HG03095 (cell line): ENCODE data around the gene TMEM255B.

Experiments
- ATAC-seq: cut with Tn5 transposase; IDR thresholded peaks from one replicate; pipeline ENCODE4 v1.9.1; 2021; ENCODE audit warnings: moderate library complexity; ENCODE audit not compliant: unreplicated experiment

TMEM255B gene

DNA sequence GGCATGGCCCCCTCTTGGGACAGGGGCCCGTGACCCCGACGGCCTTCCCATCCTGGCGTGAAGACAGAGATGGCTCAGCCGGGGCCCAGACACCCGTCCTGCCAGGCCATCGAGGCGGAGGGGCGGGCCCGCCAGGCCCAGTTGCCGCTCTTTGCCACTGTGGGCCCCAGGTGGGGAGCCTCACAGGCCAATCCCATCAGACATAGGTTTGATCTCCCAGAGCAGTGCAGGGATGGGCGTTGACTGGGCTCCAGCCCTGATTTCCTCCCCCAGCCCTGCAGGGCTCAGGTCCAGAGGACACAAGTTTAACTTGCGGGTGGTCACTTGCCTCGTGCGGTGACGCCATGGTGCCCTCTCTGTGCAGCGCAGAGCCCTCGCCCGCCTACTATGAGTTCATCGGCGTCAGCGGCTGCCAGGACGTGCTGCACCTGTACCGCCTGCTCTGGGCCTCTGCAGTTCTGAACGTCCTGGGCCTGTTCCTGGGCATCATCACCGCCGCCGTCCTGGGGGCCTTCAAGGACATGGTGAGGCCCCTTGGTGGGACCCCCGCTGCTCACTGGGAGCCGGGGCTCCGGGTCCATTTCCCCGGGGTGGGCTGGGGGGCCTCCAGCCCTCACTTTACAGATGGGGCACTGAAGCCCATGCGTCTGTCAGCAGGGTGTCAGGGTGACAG, 42.4 kb downstream of the TMEM255B start:
- no peak for ATAC-seq

DNA sequence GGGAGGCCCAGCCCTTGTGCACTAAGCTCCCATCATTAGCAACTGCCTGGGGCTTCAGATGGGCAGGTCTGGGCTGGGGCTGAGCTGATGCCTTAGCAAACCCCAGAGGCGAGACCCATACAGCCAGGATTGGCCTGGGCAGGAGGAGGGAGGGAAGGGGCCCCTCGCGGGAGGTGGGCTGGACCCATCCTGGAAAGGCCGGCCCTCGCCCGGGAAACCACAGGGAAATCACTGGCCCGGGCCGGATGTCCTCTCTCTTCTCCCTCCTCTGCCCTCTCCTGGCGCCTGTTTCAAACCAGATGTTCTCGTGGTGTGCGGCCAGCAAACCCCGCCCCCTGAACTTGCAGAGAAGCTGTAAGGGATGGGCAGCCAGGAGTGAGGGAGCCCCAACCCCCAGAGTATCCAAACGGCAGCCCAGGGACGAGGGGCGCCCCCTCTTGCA, 43.1 kb downstream of the TMEM255B start:
- no peak for ATAC-seq

DNA sequence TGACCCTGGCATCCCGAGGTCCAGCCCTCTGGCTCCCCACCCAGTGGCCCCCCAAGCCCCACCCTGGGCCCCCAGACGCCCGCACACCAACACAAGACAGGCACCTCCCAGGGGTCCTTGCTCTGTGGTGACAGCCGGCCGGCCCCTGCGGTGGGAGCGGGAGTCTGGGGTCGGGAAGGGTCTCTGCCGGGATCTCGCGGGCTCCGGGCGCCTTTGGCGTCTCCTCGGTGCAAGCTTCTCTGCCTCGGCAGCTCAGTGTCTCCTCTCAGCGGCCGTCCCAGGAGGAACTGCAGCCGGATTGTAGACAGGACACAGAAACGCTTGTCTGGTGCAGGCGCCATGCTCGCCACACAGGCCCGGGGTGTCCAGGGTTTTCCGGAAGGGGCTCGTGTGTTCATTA, 43.7 kb downstream of the TMEM255B start:
- ATAC-seq = no peak

DNA sequence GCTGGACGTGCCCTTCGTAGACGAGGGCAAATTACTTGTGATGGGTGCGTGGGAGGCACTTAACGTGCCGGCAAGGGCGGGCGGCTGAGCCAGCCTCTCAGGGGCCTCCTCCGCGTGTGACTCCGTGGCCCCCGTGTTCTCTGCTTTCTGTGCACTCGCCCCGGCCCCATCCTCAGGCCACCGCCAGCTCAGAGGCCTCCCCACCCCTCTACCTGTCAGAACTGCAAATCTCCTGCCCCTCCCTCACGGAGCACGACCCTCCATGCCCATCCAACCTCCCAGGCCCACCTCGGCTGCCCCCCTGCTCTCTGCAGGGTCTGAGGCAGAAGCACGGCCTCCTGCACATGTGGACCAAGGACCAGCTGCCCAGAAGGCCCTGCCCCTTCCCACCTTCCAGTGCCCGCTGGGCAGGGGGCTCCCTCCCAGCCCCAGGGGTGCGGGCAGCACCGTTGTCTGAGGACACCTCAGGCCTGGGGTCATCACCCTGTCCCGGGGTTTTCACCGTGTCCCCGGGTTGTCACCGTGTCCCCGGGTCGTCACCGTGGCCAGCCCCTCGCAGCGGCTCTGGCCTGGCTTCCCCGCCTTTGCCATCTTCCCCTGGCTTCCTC, 44.5 kb downstream of the TMEM255B start:
- ATAC-seq = no peak

DNA sequence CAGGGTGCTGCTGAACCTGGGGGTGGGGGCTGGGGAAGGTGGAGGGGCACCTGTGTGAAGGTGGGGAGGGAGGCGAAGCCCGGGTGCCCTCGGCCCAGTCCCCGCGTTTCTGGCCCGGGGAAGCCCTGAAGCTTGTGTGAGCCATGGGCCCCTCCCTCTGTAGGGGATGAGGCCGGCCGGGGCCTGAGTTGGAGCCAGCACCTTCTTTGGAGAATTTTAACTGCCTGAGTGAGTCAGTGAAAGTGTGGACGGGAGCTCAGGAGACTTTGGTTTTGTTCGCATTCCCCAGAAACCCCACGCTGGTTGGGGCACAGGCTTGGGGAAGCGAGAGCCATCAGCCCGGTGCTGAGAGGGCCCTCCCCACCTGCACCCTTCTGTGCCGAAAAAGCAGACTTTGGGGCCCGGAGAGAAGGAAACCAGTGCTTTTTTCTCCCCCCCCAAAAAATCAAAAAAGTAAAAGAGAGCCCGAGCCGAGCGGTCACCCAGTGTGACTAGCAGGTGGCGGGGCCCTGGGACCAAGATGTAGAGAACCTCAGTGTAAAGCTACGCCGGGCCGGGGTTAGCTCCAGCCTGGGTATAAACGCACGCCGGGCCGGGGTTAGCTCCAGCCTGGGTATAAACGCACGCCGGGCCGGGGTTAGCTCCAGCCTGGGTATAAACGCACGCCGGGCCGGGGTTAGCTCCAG, 45.1 kb downstream of the TMEM255B start:
- ATAC-seq = no peak

DNA sequence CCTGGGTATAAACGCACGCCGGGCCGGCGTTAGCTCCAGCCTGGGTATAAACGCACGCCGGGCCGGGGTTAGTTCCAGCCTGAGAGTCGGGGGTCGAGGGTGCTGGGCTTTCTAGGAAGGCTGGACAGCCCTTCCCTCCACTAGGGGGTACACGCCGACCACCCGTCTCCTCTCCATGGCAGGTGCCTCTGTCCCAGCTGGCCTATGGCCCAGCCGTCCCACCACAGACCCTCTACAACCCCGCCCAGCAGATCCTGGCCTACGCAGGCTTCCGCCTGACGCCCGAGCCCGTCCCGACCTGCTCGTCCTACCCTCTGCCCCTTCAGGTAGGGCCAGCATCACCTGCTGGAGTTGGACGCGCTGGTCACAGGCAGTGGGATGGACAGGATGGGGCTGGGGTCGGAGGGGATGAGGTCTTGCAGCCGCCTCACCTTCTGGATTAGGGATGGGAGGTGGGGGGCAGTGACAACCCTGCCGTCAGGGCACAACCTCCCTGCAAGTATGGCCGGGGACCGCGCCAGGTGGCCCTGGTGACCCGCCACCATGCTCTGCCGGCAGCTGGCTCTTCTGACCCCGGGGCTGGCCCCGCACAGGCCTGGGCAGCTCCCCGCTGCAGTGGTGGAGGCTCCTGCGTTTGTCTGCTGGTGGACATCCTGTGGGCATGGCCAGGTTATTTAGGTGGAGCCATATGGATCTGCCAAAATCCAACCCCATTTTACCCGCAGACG, 45.8 kb downstream of the TMEM255B start:
- no peak for ATAC-seq

DNA sequence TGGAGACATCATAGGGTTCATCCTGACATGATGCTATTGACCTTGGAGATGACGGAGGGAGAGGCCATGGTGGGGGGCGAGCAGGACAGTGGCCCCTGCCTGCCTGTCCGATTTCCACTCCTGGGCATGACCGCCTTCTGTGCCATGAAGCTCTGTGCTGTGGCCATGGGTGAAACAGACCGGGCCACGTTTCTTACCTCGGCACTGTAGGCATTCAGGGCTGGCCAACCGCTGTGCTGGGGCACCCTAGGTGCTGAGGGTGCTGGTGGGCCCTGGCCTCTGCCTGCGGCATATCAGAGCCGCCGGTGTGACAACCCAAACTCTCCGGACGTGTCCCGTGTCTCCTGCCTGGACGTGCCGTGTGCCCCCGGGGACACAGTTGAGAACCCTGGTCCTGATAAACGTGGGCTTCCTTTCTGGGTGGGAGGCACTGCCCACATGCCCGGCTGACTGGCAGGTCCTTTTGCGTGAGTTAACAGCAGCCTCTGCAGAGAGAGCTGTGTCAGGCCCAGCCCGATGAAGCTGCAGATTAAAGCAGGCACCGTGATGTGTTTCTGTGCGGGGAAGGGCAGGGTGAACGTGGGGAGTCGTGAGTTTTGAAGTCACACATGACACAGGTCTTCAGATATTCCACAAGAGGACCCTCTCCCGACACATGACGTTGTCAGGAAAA, 46.5 kb downstream of the TMEM255B start:
- ATAC-seq = no peak

DNA sequence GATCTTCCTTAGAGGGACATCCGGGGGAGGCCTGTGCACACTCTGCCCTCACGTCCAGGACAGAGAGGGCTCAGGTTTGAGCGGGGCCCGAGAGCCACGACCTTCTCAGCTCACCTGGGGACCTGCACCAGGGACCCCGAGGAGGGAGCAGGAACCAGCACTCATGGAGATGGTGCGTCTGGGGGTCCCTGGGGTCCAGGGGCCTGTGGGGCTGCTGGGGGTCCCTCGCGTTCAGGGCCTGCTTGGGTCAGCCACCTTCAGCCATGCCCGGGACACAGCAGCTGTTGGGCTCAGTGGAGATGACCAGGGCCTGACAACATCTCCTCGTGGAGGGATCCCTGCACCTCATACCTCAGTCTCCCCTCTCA, 47.1 kb downstream of the TMEM255B start:
- ATAC-seq = no peak

DNA sequence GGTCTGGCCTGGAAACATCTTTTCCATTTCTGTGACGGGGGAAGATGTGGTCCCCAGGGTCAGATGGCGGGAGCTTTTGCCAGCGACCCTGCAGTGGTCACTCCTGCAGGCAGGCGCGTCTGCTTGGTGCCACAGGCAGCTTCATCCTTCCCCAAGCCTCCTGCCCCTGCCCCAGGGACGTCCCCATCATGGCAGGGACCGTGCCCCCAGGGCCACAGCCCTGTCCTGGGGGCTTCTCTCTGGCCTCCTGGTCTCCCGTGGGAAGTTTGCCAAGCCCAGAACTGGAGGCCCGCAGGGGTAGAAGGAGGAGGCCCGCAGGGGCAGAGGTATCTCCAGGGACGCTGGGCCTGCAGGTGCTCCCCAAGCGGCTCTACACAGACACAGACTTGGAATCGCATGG, 47.5 kb downstream of the TMEM255B start:
- no peak for ATAC-seq

DNA sequence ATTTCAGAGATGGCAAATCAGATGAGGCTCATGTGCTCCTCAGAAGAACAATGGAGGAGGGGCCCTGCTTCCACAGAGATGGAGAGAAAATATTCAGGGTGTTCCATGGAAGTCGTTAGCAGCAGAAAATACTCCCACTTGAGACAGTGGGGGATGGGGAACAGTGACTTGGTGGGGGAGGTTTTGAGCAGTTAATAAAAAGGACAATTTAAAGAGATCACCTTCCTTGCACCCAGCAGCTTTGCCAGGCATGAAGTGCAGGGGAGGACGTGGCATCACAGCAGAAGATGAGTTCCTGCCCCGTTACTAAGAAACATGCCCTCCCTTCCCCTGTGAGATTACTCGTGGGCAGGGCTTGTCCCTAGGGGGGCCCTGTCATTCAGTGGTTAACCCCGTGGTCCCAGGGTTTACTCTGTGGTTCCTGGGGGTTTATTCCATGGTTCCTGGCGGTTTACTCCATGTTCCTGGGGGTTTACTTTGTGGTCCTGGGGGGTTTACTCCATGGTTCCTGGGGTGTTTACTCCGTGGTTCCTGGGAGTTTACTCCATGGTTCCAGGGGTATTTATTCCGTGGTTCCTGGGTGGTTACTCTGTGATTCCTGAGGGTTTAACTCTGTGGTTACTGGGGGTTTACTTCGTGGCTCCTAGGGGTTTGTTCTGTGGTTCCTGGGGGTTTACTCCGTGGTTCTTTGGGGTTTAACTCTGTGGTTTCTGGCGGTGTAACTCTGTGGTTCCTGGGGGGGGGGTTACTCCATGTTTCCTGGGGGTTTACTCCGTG, 49.2 kb downstream of the TMEM255B start:
- ATAC-seq = no peak

DNA sequence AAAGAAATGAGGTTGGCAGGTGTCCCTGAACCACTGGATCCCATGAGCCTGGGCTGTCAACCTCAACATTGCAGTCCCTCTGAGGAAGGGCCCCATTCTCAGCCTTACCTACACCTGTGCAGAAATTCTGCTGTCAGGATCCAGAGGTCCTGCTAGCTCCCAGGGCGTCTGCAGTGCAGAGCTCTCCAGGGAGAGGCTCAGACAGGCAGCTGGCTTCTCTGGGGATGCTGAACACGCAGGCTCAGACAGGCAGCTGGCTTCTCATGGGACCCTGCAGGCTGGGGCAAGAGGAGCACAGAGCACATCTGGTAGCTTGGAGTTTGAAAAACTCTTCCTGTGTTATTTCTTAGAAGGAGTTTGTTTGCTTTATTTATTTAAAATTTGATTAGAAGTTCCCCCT, 50.9 kb downstream of the TMEM255B start:
- no peak for ATAC-seq

DNA sequence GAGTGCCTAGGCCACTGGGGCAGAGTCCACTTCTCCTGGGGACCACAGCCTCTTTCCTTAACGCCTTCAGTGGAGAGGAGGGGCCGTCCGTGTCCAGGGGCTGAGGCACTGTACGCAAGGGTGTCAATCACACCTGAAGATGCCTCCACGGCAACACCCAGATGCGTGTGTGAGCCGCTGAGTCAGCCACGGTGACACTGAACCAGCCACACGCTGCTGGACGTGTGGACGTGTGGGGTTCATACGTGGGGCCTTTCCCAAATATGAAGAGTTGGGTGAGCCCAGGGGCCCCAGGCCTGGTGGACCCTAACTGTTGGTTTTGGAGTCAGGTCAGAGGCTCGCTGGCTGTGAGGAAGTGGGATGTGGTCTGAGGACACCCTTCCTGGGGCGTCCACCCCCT, 51.6 kb downstream of the TMEM255B start:
- no peak for ATAC-seq

DNA sequence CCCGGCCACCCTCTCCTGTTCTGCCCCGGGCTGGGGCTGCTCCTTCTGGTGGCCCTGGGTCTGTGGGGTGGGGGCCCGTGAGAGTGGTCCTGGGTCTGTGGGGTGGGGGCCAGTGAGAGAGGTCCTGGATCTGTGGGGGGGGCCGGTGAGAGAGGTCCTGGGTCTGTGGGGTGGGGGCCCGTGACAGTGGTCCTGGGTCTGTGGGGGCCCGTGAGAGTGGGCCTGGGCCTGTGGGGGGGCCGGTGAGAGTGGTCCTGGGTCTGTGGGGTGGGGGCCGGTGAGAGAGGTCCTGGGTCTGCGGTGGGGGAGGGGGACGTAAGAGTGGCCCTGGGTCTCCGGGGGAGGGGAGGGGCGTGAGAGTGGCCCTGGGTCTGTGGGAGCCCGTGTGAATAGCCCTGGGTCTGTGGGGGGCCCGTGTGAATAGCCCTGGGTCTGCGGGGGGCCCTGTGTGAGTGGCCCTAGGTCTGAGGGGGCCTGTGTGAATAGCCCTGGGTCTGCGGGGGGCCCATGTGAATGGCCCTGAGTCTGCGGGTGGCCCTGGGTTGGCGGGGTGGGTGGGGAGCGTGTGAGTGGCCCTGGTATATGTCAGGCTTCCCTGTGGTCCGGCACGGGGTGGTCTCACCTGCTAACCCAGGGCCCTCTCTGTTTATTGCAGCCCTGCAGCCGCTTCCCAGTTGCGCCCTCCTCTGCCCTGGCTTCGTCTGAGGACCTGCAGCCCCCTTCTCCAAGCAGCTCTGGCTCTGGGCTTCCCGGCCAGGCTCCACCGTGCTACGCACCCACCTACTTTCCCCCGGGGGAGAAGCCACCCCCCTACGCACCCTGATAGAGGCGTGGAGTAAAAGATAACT, 52.3 kb downstream of the TMEM255B start:
- no peak for ATAC-seq

DNA sequence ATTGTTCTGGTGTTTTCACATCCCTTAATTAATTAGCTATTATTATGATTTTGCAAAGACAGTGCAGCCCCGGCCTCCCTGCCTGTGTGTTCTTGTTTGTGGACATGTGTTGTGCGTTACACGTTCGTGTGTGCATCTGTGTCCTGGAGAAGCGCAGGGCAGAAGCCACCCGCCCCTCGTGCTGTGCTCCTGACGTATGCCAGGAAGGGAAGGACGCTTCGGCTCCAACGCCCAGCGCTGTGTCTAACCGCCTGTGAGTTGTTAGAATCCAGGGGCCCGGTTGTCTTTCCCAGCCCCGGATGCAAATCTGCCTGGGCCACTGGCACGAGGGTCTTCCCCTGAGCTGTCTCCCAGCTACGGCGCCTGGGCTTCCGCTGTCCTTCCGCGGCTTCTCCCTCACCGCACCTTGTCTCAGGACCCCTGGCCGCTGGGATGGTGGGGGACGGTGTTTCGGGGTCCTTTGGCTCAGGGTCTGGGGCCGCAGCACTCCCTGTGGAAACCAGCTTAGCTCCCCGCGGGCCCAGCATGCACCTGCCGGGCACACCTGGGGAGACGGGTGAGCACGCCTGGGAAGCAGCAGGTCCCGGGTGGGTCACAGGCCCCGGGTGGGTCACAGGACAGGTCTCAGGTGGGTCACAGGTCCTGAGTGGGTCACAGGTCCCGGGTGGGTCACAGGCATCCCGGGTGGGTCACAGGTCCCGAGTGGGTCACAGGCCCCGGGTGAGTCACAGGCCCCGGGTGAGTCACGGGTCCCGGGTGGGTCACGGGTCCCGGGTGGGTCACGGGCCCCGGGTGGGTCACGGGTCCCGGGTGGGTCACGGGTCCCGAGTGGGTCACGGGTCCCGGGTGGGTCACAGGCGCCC, 53.4 kb downstream of the TMEM255B start:
- ATAC-seq = no peak

DNA sequence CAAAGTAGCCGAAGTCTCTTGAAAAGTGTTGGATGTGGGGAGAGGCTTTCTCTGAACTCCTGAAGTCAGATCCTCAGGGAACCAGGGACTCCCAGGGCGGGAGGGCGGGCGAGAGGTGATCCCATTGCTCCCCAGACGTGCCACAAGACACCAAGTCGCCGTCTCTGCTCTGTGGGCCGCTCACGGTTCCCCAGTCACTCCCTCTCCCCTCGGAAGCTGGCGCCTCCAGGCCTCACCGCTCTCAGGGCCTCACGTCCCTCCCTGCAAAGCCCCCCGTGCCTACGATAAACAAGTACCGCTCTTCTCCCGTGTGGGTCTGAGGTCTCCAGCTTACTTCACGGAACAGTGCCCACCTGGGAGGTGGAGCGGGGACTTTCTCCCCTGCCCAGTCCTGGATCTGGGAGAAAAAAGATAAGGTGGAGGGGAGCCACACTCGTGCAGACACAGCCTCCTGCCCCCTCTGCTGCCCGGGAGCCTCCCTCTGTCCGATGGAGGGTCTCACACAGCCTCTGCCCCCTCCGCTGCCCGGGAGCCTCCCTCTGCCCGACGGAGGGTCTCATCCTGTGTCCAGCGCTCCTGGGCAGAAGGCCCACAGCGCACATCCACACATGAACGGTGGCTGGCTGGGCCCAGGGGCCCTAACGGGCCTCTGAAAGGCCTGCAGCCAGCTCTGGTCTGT, 54.2 kb downstream of the TMEM255B start:
- no peak for ATAC-seq

DNA sequence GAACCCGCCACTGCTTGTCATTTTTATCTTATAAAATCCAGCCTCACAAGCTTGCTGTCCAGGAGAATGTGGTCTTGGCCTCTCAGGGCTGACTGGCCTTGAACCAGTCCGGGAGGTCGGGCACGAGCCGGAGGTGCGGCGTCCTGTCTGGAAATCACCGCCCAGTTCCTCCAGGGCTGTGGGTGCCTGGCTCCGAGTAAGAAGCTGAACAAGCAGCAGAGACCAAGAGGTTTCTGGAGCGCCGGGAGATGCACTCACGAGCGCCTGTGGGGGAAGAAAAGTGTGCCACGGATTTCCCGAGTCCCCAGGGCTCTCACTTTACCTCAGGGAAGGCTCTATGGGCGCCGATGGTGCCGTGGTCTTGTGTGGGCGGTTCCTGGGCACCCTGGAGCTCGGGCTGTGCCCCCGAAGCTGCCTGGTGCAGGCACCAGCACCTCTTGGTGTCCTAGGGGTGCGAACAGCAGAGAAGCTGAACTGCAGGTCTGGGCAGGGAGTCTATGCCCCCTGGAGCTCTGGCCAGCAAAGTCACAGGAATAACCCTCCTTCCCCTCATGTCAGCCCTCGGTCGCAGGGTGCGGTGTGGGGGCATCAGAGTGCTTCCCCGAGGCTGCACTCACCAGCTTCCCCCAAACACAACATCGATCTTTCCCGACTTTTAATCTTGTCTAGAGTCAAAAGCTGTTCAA, 54.9 kb downstream of the TMEM255B start:
- no peak for ATAC-seq

DNA sequence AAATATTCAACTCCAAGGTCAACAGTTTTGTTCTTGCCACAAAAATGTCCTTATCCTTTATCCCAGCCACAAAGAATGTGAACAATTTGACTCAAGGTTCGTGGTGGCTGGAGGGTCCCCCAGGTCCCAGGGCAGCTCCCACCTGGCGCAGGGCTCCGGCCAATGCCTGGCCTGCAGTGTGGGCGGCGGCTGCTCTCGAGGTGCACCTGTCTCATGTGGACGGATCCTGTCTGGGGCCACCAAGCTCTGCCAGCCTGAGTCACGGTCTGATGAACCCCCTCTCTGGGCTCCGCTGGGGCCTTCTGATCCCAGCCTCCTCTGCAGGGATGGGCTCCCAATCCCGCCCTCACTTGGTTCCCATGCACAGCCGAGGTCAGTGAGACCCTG, 55.4 kb downstream of the TMEM255B start:
- ATAC-seq = no peak
